ENCODE measurements around the gene GPR39.
"Not testable (repeated sequence)": the region's sequence is repeated elsewhere in the genome, so short reads cannot be mapped to it uniquely, and the experiment has no call there.

The GPR39 gene

DNA sequence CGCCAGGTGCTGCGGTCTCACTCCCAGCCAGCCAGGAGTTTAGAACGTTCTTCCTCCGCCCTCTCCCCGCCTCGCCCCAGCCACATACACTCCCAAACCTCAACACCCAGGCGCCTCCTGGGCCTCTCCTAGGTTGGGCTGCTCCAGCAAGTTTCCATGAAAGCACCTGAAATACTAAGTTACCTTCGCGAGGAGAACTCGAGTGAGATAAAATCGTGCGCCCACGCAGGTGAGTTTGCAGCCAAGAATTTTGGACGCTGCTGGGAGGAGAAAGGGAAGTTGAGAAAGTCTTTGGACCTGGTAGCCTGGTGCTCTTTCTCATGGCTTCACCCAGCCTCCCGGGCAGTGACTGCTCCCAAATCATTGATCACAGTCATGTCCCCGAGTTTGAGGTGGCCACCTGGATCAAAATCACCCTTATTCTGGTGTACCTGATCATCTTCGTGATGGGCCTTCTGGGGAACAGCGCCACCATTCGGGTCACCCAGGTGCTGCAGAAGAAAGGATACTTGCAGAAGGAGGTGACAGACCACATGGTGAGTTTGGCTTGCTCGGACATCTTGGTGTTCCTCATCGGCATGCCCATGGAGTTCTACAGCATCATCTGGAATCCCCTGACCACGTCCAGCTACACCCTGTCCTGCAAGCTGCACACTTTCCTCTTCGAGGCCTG, at the start of gene GPR39:
GPR39 (plus strand) TSS at position 83 of the 673 bp plus-strand sequence.
- no peak for DNase-seq

- no peak for DNase-seq
Measured at GRCh38 chr2:132368191-132368590, 48.4 kb upstream of the GPR39 start.

DNA sequence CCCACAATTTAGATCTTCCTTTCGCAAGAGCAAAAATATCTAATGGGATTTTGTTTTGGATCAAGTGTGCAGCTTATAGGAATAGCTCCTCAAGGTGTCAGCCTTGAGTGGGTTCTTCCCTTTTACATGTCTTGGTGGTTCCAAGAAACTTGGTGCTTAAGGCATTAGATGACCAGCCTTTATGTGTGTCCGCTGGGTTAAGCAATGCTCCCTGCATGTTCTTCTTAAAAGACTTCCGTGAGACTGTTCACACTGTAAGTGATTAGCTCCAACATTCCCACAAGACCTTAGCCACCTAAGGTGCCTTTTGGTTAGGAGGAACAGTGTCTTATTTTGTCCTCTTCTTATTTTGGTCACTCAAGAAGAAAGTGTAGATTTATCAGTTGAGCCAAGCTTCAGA, 44.3 kb upstream of the GPR39 start:
- no peak for DNase-seq

GRCh38 chr2:132373391-132374135, 43.0 kb upstream of the GPR39 start:
- DNase-seq: no peak

DNA sequence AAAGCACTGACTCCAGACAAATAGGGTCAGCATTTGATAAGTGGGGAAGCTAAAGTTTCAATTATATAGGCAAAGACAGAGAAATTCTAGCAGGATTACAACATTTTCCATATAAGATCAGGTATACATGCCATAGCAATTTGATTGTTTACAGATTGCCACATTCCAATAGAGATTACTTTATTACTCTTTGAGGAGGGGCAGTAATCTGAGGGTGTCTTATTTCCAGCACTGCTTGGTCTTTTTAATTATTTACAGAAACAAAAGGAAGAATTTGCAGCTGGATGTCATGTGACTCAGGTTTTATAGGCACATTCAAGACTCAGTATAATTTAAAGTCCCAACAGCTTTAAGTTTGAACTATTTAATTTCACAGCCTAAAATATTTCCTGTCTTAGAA, 42.5 kb upstream of the GPR39 start:
- no peak for DNase-seq

DNA sequence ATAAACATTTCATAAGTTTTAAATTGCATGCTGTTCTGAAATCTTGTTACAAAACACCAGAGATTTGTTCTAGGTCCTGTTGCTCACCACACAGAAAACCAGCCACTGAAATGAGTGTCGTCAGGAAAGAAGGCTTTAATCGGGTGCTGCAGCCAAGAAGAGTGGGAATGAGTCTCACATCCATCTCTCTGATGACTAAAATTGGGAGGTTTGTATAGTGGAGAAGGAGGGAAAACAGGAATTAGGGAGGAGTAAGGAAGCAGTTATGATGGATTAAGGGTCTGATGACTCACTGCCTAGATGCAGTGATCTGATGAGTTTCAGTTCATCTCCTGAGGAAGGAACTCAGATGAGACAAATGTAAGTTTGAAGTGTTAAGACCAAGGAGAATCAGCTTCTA, 42.1 kb upstream of the GPR39 start:
- DNase-seq: no peak

DNA sequence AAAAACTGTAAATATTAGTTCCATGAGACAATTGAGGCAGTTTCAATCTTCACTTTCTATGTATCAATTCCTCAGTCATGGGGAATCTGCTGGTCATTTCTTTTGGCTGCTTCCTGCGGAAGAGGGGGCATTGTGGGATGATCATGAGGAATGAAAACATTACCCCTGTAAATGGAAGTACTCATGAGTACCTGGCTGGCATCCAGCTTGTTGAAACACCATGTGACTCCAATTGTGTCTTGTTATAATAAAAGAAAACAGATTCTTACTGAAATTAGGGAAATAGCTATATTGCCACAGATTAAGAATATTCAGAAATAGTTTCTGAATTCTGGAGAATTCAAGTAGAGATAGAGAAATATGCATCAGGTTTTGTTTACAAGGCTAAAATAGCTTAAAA, 41.6 kb upstream of the GPR39 start:
- DNase-seq: no peak

GRCh38 chr2:132381376-132381775, 35.2 kb upstream of the GPR39 start:
- no peak for DNase-seq

DNA sequence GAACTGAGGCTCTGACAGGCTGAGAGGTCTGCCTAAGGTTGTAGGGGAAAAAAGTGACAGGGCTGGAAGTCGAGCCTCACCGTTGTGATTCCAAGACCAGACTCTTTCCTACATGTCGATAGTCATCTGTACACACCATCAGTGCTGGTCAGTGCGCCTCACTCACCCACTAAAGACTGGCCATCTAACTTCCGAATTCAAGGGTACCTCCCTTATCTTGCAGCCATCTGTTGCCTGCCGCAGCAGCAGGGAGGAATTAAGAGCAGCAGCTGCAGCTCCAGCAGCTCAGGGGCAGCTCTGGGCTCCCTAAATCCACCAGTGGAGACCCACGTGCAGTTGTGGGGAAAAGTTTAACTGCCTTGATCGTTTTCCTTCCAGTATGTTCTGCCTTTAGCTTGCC, 32.6 kb upstream of the GPR39 start:
- peak; percentile 47 for DNase-seq

GRCh38 chr2:132384491-132385151, 32.0 kb upstream of the GPR39 start:
- no peak for DNase-seq

DNA sequence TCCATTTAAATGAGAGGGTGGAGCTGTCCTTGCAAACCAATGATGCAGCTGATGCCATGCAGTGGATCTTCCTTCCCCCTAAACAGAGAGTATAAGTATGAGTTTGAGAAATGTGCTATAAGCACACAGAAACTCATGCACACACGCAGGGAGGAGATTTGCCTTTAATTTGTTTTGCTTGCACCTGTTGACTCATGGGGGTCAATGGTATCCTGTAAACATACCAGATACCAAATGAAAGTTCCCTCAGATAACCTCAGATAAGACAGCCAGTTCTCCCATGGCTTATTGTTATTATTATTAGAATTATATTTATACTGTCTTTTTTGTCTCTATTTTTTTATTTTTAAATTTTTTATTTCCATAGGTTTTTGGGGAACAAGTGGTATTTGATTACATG, 29.5 kb upstream of the GPR39 start:
- no peak for DNase-seq

GRCh38 chr2:132390076-132390475, 26.5 kb upstream of the GPR39 start:
- no peak for DNase-seq

DNA sequence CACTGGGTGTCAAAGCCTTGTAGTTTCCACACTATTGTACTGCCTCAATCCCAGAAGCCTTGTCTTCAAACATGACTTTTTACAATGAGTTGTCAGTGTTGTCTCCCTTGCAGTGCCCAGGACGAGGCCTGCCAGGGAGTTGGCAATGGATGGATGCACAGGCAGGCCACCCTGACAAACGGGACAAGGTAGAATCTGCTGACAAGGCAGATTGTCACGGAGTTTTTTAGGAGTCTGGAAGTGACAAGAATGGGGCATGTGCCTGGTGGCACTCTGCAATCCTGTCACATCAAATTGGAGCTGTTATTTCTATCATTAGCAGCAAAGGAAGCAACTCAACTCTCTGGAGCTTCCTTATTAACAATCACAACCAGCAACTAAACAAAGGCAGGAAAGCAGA, 25.2 kb upstream of the GPR39 start:
- no peak for DNase-seq

DNA sequence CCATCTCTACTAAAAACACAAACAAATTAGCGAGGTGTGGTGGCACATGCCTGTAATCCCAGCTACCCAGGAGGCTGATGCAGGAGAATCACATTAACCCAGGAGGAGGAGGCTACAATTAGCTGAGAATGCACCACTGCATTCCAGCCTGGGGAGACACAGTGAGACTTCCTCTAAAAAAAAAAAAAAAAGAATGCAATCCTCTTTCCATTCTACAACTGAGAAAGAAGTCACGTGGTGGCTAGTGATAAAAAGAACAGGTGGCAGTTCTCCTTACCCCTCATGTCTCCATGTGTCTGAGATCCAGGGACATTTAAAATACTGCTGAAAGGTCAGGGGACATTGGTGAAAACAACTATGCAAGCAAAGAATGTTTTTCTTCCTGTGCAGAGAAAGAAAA, 24.4 kb upstream of the GPR39 start:
- DNase-seq: no peak

GRCh38 chr2:132392879-132393278, 23.7 kb upstream of the GPR39 start:
- no peak for DNase-seq

DNA sequence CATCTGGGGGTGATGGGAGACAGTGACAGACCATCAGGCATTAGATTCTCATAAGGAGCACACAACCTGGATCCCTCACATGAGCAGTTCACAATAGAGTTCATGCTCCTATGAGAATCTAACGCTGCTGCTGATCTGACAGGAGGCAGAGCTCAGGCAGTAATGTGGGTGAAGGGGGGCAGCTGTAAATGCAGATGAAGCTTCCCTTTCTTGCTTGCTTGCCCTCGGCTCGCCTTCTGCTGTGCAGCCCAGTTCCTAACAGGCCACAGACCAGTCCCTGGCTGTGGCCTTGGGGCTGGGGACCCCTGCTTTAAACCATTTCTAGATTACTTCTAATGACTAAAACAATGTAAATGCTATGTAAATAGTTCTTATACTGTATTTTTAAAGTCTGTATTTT, 19.6 kb upstream of the GPR39 start:
- not testable (repeated sequence) for DNase-seq

DNA sequence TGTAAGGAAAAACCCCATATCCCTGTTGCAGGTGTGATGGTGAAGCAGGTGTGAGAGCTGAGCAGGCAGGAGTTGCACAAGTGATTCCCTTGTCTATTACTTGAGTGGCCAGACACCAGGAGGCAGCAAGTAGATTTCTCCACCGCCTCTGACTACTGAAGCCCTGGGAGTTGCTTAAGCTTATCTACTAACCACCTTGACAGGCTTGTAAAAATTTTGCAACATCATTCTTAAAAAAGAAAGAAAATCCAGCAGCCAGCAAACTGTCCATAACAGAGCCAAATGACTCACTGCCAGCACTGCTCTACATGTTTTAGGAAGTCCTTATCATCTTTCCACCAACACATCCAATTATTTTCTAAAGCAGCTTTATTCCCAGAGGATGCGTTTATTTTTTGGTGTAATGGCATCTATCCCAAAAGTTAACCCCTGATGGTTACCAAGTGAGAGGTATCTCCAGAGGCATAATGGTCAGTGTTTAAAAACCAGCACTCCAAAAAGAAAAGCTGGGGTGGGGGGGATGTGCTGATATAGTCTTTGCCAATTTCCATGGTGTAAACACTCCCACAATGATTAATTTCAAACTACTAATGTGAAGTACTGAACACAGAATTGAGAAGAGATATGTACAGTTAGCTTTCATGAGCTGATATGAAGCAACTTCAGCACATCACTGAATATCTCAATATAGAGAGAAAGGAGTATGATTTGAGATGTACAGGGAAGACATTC, 16.3 kb upstream of the GPR39 start:
- no peak for DNase-seq

DNA sequence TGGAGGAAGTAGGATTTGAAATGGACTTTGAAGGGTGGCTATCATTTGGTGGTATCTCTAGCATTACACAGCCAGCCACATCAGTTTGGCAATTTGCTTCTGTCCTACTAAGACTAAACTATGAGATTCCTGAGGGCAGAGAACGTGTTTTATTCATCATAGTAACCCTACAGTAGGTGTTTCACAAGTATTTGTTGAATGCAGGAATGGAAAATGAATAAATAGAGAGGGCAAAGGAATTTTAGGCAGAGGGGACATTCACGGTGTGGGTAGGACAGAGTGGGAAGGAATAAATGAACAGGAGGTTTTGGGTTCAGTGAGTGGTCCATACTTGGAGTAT, 15.7 kb upstream of the GPR39 start:
- no peak for DNase-seq

GRCh38 chr2:132401326-132401725, 15.3 kb upstream of the GPR39 start:
- no peak for DNase-seq

- DNase-seq: peak; percentile 3
Measured at GRCh38 chr2:132403146-132403545, 13.5 kb upstream of the GPR39 start.

- no peak for DNase-seq
Measured at GRCh38 chr2:132404056-132404455, 12.5 kb upstream of the GPR39 start.

GRCh38 chr2:132407784-132408183, 8.8 kb upstream of the GPR39 start:
- DNase-seq: no peak

DNA sequence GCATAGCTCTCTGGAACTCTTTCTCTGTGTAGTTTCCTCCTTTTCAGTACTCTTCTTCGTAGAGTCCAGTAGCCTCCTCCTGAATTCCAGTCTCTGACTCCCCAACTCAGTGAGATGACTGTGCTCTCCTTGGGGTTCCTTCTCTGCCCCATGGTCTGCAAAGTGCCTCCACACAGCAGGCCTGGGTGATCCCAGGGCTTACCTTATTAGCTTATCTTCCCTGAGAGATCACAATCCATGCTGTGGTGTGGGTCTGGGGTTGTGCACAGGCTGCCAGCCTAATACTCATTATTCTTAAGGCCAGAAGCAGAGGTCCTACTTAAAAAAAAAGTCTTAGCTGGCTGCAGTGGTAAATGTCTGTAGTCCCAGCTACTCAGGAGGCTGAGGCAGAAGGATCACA, 4.6 kb upstream of the GPR39 start:
- no peak for DNase-seq

DNA sequence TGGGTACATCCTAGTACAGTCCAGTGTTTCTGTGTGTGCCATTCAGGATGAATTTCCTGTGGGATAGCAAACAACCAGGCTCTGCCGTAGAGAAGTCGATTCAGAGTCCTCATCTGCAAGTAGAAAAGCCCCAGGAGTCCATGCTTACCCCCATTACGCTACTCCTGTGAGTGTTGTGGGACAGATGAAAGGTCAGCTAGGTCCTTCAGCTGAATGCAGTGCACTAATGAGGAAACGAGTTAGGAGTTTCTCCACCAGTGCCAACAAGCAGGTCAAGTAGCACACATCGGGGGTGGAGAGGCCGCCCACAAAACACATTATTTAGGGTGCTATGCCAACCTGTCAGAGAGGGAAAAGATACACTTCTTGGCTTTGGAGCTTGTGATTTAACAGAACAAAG, 2.5 kb upstream of the GPR39 start:
- DNase-seq: no peak
